CD4-positive, alpha-beta T cell treated with Interleukin-4 for 4 hours (primary cell): ENCODE data around the gene TMEM38A.
"Not testable (repeated sequence)": the region's sequence is repeated elsewhere in the genome, so short reads cannot be mapped to it uniquely, and the experiment has no call there.

Experiments
- DNase-seq: peaks from one replicate; pipeline ENCODE4 v3.0.0-alpha.2; 2020

TMEM38A gene

GRCh38 chr19:16679811-16680210, 18.9 kb downstream of the TMEM38A start:
- no peak for DNase-seq

DNA sequence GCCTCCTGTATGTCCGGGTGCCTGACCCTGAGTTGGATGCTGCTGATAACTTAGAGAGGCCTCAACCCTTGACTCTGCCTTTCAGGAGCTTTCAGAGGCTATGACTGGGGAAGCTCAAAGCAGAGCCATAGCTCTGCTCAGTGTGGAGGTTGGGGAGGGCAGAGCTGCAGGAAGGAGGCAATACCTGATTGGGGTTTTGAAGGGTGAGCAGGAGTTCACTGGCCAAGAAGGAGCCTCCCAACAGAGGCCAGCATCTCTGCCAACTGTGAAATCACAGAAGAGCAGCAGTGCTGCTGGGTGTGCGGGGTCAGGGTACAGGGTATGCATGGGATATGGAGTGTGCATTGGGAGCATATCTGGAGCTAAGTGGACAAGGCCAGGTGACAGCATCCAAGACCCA, 21.6 kb downstream of the TMEM38A start:
- no peak for DNase-seq

- no peak for DNase-seq
Observed at GRCh38 chr19:16684216-16684615, 23.3 kb downstream of the TMEM38A start.

GRCh38 chr19:16688084-16688483, 27.1 kb downstream of the TMEM38A start:
- no peak for DNase-seq

GRCh38 chr19:16698914-16699313, 38.0 kb downstream of the TMEM38A start:
- no peak for DNase-seq

DNA sequence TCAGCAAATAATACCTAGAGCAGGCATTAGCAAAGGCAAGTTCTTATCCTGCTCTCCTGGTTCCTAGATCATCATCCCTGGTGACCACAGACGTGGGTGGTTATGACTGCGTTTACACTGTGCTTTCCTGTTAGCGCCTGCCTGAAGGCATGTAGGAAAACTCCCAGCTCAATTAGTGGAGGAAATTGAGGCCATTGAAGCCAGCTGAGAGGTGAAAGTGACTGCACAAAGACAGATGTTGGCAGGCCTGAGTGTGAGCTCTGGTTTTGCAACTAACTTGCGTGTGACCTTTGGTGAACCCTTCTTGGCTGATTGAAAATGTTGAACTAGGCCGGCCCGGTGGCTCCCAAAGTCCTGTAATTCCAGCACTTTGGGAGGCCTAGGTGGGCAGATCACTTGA, 41.2 kb downstream of the TMEM38A start:
- no peak for DNase-seq

- DNase-seq: no peak
Observed at GRCh38 chr19:16703677-16704076, 42.7 kb downstream of the TMEM38A start.

DNA sequence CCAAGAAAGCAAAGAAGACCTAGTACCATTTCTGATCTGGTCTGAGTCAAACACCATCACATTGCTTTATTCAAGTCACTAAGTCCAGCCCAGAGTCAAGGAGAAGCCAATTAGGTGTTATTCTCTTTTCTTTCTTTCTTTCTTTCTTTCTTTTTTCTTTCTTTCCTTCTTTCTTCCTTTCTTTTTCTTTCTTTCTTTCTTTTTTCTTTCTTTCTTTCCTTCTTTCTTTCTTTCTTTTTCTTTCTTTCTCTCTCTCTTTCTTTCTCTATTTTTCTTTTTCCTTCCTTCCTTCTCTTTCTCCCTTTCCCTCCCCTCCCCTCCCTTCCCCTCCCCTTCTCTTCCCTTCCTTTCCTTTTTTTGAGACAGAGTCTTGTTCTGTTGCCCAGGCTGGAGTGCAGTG, 49.9 kb downstream of the TMEM38A start:
- DNase-seq: not testable (repeated sequence)

DNA sequence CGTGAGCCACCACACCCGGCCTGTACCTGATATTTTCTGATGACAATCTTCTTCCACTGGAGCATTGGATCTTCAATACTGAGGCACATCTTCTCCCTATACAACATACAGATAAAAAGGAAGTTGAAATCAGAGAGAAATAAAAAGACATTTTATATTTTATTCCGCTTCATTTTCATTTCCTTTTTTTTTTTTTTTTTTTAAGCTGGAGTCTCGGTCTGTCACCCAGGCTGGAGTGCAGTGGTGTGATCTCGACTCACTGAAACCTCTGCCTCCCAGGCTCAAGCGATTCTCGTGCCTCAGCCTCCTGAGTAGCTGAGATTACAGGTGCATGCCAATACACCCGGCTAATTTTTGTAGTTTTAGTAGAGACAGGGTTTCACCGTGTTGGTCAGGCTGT, 51.4 kb downstream of the TMEM38A start:
- DNase-seq: not testable (repeated sequence)

- peak; percentile 32 for DNase-seq
Observed at GRCh38 chr19:16714702-16715287, 53.9 kb downstream of the TMEM38A start.

- no peak for DNase-seq
Observed at GRCh38 chr19:16715611-16716010, 54.7 kb downstream of the TMEM38A start.

GRCh38 chr19:16721051-16721450, 60.1 kb downstream of the TMEM38A start:
- no peak for DNase-seq

GRCh38 chr19:16722591-16722990, 61.7 kb downstream of the TMEM38A start:
- no peak for DNase-seq

DNA sequence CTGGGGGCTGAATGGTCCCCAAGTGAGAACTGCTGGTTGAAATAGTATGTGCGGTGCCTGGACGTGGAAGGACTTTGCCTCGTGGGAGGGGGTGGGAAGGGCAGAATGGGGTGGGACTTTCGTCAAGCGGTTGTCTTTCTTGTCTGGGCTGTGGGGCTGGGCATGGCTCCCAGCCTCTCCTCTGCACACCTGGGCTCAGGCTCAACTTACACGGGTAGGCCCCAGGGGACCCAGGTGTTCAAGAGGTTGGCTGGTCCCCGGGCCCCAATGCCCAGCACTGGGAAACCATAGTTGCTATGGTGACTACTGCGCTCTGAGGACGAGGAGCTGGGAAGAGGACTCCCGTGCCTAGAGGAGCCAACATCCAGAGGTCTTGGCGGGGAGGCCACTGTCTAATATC, 66.0 kb downstream of the TMEM38A start:
- no peak for DNase-seq

DNA sequence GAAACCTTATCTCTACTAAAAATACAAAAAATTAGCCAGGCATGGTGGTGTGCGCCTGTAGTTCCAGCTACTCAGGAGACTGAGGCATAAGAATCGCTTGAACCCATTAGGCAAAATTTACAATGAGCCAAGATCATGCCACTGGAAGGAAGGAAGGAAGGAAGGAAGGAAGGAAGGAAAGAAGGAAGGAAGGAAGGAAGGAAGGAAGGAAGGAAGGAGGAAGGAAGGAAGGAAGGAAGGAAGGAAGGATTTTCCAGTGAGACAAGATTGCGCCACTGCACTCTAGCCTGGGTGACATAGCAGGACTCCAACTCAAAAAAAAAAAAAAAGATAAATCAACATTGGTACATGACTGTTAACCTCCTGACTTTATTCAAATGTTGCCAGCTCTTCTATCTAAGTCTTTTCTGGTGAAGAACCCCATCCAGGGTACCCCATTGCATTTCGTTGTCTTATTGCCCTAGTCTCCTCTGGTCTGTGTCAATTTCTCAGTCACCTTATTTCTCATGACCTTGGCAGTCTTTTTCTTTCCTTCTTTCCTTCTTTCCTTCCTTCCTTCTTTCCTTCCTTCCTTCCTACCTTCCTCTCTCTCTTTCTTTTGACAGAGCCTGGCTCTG, 74.8 kb downstream of the TMEM38A start:
- not testable (repeated sequence) for DNase-seq

GRCh38 chr19:16736709-16737108, 75.8 kb downstream of the TMEM38A start:
- no peak for DNase-seq

DNA sequence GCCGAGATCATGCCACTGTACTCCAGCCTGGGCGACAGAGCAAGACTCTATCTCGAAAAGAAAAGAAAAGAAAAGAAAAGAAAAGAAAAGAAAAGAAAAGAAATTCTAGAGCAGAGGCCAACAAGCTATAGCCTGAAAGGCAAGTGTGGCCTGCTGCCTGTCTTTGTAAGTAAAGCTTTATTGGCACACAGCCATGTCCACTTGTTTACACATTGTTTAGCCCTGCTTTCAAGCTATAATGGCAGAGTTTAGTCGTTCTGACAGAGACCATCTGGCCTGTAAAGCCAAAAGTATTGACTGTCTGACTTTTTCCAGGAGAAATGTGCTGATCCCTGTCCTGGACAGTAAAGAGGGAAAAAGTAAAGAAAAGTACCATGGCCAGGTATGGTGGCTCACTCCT, 77.0 kb downstream of the TMEM38A start:
- no peak for DNase-seq

- DNase-seq: no peak
Observed at GRCh38 chr19:16739546-16739945, 78.6 kb downstream of the TMEM38A start.
